Putamen (tissue), 1 donor: ENCODE results near the gene ZFYVE27.

ENCODE experiments used
- DNase-seq: peaks from one replicate; pipeline ENCODE4 v3.0.0-alpha.2; 2016; ENCODE audit warnings: low spot score

ZFYVE27 gene

DNA sequence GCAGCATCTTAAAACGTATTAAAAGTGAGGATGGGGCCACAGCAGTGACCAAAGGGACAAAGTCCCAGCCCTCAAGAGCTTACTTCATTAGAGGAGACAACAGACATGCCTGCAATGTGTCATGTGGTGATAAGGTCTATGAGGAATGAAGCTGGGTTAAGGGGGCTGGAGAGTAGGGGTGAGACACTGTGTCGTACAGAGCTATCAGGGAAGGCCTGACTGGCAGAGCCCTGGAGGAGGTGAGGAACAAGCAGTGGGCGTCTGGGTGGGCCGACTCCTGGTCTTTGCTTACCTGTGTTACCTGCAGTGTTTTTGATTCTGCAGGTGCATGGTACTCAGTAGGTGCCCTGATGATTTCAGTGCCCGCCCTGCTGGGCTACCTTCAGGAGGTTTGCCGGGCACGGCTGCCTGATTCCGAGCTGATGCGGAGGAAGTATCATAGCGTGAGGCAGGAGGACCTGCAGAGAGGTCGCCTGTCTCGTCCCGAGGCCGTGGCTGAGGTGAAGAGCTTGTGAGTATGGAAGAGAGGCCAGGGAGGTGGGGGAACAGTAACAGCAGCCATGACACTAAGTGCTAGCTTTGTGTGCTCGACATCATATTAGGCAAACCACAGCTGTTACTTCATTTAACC is 7.6 kb downstream of the ZFYVE27 start:
- no peak for DNase-seq

DNA sequence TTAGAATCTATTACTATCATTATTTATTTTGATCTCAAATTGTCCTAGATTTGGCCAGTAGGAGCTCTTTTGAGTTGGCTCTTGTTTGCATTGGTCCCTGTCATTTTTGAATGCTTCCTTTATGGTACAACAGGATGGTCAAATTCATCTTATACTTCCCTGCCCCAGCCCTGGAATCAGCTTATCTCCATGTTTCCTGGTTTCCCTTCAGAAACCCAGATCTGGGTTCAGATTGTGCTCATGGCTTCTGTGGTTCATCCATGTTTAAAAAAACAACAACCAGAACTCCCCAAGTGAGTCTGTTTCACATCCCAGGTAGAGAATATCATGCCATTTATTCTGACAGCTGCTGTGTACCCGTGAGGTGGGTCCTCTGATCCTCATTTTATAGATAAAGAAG is 10.6 kb downstream of the ZFYVE27 start:
- no peak for DNase-seq

DNA sequence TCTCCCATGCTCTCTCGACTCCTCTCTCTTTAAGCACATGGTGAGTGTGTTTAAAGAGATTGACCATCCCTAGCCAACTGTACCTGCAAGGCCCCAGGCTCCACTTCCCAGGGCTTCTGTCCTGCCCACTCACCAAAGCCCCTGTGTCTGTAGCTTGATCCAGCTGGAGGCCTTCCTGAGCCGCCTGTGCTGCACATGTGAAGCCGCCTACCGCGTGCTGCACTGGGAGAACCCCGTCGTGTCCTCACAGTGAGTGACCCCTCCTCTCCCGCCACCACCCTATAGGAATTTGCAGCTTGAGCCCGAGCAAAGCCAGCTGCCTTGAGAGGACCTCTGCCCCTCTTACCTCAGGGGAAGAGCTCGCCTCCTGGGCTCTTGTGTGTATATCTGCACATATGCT is 11.2 kb downstream of the ZFYVE27 start:
- no peak for DNase-seq

DNA sequence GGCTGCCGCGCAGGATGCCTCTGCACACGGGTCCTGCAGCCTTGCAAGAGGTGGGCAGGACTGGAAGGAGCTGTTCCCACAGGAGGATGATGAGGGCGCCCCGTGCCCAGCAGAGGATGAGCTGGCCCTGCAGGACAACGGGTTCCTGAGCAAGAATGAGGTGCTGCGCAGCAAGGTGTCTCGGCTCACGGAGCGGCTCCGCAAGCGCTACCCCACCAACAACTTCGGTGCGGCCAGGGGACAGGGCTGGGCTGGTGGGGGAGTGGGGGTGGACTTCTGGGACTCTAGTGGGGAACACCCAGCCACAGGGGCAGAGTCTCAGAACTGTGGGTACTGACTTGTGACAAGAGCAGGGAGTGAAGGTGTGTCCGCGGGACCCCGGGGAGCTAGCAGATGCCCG is 16.0 kb downstream of the ZFYVE27 start:
- no peak for DNase-seq

DNA sequence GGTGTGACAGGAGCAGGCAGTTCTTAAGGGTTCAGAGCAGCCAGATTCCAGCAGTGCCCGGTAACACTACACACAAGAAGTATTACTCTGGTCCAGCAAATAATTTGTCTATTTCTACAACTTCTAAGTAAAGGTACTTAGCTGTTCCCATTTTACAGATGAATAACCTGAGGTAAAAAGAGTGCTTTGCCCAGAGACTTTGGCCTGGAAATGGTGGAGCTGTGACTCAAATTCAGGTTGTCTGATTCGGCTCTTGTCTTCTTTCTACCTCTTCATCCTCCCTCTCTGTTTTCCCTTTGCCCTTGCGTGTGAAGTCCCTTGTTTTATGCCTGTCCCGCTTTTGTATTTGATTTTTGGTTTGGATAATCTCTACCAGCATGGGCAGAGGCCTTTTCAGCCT is 17.8 kb downstream of the ZFYVE27 start:
- no peak for DNase-seq

DNA sequence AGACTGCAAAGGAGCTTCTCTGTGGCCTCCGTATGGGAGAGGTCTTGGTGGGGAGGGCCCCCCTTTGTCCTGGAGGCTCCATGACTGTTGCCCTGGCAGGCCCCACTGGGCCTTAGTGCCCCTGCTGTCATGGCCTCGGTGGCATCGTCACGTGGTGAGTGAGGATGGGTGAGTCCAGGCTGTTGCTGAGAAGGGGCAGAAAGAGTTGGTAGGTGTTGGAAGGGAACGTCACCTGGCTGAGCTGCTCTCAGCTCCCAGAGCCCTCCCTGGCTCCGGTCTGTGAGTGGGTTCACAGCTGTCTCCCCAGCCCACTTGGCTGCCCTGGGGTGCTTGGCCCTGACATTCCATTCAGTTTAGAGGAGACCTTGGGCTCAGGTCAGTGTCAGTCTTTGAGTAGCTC is 18.8 kb downstream of the ZFYVE27 start:
- no peak for DNase-seq

DNA sequence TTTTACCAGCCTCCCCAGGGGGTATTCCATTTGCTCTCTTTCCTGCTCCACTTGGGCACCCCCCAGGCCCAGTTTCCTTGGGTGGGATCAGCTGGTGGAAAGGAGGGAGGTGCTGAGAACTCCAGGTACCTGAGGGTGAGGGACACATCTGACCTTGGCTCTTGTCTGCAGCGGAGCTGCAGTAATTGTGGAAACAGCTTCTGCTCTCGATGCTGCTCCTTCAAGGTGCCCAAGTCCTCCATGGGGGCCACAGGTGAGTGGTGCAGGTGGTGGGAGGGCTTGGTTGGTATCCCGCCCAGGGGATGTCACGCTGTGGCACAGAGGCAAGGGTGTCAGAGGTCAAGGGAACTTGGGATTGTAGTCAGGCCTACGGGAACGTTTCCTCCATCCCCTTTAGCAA is 20.5 kb downstream of the ZFYVE27 start:
- DNase-seq = no peak

DNA sequence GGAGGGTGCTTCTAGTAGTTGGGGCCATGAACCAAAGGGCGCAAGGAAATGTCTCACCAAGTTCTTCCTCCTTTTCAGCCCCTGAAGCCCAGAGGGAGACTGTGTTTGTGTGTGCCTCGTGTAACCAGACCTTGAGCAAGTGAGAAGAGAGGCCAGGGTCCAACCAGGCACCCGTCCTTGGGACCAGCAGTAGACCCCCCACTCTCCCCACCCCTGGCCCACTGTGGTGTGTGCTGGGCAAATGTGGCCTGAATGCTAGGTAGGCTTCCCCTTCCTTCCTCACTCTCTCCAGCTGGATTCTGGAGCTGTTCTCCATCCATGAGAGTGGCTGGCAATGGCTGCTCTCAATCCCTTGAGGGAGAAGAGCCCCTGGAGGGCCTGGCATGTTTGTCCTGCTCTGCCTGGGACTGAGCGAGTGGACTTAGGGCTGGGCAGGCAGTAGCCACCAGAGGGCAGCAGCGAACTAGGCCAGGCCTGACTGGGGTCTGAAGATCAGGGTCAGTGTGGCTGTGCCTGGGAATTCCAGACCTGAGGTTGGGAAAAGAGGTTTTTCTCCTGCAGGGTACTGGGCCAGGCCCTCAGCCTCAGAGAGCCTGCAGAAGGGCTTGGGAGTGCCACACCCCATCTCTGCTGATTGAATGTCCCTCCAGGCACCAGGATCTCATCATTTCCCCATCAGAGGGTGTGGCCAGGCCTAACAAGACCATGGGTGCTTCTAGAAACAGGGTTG is 22.4 kb downstream of the ZFYVE27 start:
- peak; percentile 34 for DNase-seq

DNA sequence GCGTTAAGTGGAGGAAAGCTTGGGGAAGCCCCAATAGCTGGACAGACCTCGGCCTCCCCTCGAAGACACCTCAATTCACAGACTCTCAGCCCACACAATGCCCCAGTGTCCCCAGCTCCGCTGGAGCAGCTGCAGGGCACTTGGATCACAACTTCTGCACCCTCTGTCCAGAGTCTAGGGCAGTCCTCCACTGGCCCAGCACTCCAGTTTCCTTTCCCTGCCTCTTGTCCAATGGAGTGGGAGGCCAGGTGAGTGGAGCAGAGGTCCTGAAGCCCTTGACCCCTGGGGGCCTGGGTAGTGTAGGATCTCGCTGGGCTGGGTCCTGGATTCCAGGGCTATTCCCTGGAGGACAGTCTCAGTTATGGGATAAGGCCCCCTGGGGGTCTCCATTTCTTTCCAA is 23.0 kb downstream of the ZFYVE27 start:
- DNase-seq = no peak

DNA sequence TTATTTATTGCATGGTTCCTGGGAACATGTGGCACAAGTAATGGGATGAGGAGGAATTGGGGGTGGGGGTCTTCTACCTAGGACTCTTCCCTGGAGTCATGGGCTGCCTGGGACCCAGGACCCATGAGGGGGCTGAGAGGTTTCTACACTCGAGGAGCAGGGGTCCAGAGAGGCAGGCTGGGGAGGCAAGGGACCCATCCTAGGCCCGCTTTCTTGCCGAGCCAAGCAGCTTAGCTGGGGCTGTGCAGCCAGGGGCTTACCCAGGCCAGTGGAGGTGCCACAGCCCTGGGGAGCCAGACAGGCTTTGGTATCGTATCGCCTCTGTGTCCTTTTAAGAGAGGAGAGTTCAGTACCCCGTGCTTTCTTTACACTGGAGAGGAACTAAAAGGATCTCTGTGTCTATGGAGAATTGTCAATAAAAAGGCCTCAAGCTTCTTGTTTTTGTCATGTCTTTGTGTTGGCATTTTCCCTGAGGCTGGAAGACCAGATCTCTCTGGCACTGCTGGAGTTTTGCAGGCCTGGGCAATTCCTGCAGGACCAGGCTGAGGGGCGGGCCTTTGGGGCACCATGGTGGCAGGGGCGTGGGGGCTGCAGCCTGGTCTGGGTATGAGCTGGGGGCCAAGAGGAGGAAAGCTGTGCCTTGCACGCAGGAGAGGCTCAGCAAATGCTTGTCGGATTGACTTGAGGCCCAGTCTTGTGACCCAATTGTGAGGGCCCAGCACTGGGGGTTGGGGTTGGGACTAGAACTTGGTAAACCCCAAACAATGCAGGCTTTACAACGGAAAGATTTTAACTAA is 23.7 kb downstream of the ZFYVE27 start:
- DNase-seq = no peak

DNA sequence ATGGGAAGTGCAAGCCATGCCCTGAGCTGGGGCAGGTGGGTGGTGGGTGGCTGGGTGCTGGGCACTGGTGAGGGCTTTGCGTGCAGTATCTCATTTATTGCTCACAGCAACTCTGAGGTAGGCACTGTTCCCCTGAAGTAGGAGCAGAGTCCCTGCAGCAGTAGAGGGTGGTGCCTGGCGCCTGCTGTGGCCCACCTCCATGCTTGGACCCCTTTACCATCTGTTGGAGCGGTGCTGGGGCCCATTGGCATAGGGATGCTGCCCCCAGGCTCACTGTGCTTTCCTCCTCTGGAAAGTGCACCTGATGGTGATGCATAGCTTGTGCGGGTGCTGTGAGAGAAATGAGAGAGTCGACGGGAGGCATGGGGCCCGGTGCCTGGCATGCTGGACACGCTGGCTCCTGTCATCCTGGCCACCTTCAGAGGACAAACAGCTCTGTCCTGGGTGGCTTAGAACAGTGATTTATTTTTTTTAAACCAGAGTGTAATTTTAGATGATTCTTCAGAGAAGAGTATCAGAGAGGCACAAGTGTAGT is 24.5 kb downstream of the ZFYVE27 start:
- no peak for DNase-seq

DNA sequence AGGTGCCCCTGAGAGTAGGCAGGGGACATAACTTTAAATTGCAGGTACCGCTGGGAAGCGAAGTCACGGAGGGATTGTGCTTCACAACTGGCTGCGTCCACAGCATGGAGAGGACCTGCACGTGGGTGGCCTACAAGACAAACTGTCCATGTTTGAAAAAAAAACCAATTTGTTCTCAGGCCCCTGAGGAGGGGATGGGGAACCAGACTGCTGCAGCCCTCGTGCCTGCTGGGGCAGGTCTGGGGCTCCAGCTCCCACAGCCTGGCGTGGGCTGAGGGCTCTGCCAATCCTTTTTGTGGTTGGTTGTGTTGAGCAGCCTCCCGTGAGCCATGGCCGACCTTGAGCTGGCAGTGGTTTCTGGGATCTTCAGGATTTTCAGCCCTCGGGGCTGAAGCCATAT is 25.1 kb downstream of the ZFYVE27 start:
- no peak for DNase-seq

DNA sequence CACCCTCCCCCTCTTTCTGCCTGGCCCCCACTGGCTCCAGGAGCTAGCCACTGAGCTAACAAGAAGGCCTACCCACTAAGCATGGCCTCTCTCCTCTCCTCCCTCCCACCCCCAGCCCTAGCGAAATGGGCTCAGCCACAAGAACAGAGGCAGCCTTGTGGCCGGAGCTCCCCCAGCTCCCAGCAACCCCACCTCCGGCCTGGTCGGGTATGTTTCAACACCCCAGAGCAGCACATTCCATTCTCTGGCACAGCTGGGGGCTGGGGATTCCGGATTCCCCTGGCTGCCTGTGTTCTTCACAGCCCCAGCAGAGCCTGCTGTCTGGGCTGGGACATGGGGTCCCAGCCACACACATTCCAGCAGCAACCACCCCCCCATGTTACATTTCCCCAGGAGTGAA is 25.9 kb downstream of the ZFYVE27 start:
- DNase-seq = no peak

DNA sequence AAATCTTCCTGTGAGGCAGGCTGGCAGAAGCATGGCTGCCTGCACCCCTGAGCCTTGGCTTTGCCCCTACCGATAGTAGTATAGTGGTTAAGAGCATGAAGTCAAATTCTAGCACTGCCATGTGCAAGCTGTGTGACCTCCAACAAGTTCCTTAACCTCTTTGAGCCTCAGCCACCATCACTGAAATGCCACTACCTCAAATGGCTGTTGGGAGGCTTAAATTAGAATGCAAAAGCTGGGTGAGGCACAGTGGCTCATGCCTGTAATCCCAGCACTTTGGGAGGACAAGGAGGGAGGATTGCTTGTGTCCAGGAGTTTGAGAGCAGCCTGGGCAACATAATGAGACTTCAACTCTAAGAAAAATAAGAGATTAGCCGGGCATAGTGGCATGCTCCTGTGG is 26.5 kb downstream of the ZFYVE27 start:
- no peak for DNase-seq

DNA sequence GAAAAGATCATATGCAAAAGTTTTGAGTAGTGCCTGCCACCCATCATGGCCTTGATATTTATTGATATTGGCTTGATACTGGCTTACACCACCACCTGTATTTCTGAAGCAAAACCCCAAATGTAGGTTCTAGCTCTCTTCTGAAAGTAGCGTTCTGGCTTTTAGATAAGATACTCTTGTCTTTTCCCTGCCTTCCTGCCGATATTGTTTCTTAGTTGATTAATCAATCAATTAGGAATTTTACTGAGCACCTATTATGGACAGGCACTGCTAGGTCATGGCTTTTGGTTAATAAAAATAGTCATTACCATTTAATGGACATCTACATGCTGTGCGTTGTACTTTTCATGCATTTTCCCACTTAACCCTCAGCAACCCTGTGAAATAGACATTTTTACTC is 27.0 kb downstream of the ZFYVE27 start:
- DNase-seq = no peak

DNA sequence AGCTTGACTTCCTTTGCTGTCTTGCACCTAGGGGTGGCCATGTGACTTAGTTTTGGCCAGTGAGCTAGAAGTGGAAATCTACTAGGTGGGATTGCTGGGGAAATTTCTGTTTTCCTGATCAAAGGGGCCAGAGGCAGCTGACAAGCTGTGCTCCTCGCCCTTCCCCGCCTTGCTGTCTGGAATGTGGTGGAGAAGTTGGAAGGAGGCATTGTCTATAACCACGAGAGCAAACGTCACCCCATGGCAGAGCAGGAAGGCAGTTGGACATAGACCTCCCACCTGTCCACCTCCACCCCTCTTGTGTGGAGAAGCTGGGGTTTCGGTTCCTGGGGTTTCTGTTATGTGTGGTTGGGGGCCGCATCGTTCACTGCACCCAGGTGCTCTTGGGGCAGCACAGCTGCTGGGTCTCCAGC is 27.6 kb downstream of the ZFYVE27 start:
- no peak for DNase-seq

DNA sequence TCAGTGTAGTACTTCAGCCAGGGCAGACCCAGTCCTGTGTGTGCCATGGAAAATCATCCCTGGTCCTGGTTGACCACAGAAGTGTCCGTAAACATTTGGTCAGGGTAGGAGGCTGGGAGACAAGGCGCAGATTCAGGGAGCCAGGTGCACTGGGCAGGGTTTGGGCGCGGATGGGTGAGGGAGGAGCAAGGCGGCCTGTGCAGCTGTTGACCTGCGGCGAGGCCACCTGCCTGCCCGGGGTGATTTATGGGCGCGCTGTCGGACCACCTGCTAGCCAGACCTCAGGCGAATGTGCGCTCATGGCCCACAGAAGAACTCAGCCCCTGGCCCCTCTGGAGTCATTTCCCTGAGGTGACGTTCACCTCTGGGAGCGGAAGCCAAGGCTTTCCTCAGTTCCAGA is 28.3 kb downstream of the ZFYVE27 start:
- no peak for DNase-seq

DNA sequence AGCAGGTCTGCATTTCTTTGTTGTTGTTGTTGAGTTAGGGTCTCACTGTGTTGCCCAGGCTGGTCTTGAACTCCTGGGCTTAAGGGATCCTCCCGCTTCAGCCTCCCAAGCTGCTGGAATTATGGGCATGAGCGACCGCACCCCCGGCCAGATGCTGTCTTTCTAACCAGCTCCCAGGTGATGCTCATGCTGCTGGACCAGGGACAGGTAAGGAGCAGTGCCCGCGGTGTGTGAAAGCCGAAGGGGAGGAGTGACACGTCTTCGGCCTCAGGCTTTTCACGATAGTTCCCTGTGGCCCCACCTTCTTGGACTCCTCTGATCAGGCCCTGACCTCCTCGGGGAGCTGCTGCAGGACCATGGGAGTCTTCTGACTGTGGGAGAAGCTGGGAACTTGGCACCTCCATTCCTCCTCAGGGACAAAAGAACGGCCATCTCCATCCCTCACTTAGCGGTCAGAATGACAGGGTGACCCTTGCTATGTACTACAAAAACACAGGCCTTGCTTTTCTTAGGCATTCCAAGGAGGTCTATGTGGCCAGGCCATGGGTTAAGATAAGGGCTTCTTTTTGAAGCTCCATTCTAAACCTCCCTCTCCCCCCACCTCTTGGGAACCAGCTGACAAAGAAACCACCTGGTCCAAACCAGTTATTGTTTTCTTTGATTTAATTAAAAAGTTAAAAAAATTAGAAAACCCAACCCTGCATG is 29.3 kb downstream of the ZFYVE27 start:
- no peak for DNase-seq

DNA sequence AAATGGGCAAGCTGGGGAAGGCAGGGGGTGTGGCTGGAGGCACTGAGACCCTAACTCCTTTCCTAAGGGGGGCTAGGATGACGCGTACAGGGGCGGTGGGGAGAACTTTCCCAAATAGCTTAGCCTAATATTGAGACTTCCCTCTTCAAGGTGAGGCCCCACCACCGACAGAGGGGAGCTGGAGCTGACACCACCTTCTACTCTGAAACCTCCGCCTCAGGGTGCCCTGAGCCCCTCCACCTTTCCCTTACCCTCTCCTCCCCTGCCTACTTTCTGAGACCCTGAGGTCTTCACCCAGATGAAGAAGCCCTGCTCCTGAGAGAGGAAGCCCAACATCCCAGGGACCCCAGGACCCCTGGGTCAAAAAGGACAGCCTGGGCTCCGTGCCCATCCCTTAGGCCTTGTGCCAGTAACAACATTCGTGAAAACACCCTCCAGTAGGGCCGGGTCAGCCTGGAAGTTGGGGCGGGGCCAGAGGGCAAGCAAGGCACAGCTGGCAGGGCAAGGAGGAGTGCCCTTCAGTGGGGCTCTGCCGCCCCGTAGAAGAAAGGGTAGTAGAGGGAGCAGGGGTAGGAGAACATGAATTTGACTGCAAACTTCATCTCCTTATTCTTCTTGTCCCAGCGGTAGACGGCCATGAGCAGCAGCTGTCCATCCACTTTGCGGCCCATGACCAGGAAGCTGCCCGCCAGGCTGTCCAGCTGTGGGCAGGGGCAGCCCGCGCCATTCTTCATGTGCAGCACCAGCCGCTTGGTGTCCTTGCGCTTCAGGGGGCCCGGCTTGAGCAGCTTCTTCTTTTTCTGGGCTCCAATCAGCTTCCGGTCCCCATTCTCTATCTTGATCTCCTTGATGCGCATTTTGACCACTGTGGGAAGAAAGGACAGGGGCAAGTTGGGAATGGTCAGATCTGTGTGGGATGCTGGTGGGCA is 30.3 kb downstream of the ZFYVE27 start:
- no peak for DNase-seq

DNA sequence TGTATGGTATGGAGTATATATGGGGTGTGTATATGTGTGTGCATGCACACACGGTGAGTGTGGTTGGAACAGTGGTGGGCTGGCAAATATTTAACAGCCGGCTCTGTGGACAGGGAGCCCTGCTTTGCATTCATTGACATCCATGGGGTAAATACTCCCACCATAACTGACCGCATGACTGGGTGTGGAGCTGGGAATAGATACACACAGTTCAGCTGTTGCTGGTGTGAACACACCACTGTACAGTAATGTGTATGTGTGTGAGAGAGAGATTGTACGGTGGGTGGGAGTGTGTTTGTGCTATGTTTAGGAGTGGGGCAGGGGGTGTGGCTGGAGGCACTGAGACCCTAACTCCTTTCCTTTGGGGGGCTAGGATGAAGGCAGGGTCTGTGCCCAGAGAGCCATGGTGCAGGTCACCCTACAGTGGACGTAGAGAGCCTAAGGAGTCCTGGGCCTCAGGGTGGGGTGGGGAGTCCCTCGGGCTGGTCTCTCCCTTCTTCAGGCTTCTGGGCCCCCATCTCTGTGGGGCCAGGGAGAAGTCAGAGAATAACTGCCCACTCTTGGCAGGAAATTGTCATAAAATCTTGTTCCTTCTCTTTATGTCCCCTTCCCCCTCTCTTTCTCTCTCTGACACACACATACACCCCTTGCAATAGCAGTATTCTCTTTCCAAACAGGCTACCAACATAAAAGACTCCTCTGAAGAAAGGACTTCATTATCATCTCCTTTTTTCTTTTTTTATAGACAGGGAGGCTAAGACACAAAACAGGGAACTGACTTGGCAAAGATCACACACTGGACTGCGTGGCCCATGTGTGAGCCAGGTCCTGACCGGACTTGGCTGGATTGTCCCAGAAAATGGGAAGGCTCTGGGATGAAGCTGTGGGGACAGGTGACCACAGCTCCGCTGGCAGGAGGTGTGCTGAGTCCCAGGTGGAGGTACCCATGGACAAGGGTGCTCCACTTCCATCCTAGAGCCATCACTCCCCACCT is 31.7 kb downstream of the ZFYVE27 start:
- DNase-seq = no peak
